SK-N-SH treated with all-trans-retinoic acid at 6 μM for 48 hours (cell line): ENCODE results near the gene AHCYL1.
A peak's percentile ranks its signal among the peaks of the same experiment; 100 is the strongest.

Source experiments
- ATAC-seq: fragments of 200-7000 bp; cut with Tn5 transposase; 3 replicates; pipeline ENCODE4 v1.9.1; 2020; ENCODE audit warnings: mild to moderate bottlenecking, moderate library complexity
- ARNTL ChIP-seq: fragments of 450-650 bp; formaldehyde crosslinking; IDR thresholded peaks from 2 replicates; pipeline ENCODE4 v1.5.0; 2020; ENCODE audit warnings: low read depth, mild to moderate bottlenecking, moderate library complexity, borderline replicate concordance
- BACH2 ChIP-seq: fragments of 250-450 bp; sonication (Bioruptor Pico); IDR thresholded peaks from 2 replicates; pipeline ENCODE4 v1.9.0; 2021; ENCODE audit warnings: mild to moderate bottlenecking, borderline replicate concordance
- CSDC2 ChIP-seq: fragments of 250-450 bp; sonication (Bioruptor Pico); IDR thresholded peaks from 2 replicates; pipeline ENCODE4 v1.5.0; 2020; ENCODE audit warnings: mild to moderate bottlenecking, moderate library complexity
- ESRRG ChIP-seq: fragments of 250-450 bp; sonication (Bioruptor Pico); IDR thresholded peaks from 2 replicates; pipeline ENCODE4 v1.6.1; 2021; ENCODE audit warnings: mild to moderate bottlenecking
- GLIS3 ChIP-seq: fragments of 250-450 bp; sonication (Bioruptor Pico); IDR thresholded peaks from 2 replicates; pipeline ENCODE4 v1.5.0; 2020; ENCODE audit warnings: mild to moderate bottlenecking, moderate library complexity
- ISL1 ChIP-seq: fragments of 250-450 bp; sonication (Bioruptor Pico); IDR thresholded peaks from 2 replicates; pipeline ENCODE4 v2.1.2; 2022; ENCODE audit warnings: mild to moderate bottlenecking, moderate library complexity
- OSR1 ChIP-seq: fragments of 250-450 bp; sonication (Bioruptor Pico); IDR thresholded peaks from 2 replicates; pipeline ENCODE4 v1.8.0; 2022; ENCODE audit warnings: moderate library complexity, mild to moderate bottlenecking, inconsistent platforms
- PATZ1 ChIP-seq: fragments of 250-450 bp; sonication (Bioruptor Pico); IDR thresholded peaks from 2 replicates; pipeline ENCODE4 v1.8.0; 2020; ENCODE audit warnings: mild to moderate bottlenecking, moderate library complexity, borderline replicate concordance
- POU6F1 ChIP-seq: fragments of 250-450 bp; sonication (Bioruptor Pico); IDR thresholded peaks from 2 replicates; pipeline ENCODE4 v1.8.0; 2021; ENCODE audit warnings: low read depth, mild to moderate bottlenecking, moderate library complexity, borderline replicate concordance
- PPARA ChIP-seq: fragments of 250-450 bp; sonication (Bioruptor Pico); IDR thresholded peaks from 2 replicates; pipeline ENCODE4 v1.5.0; 2020; ENCODE audit warnings: mild to moderate bottlenecking, borderline replicate concordance
- SNAI2 ChIP-seq: fragments of 250-450 bp; sonication (Bioruptor Pico); IDR thresholded peaks from 2 replicates; pipeline ENCODE4 v1.5.0; 2020; ENCODE audit warnings: mild to moderate bottlenecking, moderate library complexity
- TCF4 ChIP-seq: fragments of 250-450 bp; sonication (Bioruptor Pico); IDR thresholded peaks from 2 replicates; pipeline ENCODE4 v1.8.0; 2021; ENCODE audit warnings: mild to moderate bottlenecking, moderate library complexity, borderline replicate concordance
- TOX ChIP-seq: fragments of 250-450 bp; sonication (Bioruptor Pico); IDR thresholded peaks from 2 replicates; pipeline ENCODE4 v1.8.0; 2021; ENCODE audit warnings: mild to moderate bottlenecking, moderate library complexity, borderline replicate concordance
- TSHZ2 ChIP-seq: fragments of 250-450 bp; sonication (Bioruptor Pico); IDR thresholded peaks from 2 replicates; pipeline ENCODE4 v1.5.0; 2020; ENCODE audit warnings: mild to moderate bottlenecking, moderate library complexity
- ZC3H10 ChIP-seq: fragments of 250-450 bp; sonication (Bioruptor Pico); IDR thresholded peaks from 2 replicates; pipeline ENCODE4 v1.5.1; 2021; ENCODE audit warnings: mild to moderate bottlenecking, moderate library complexity
- ZFP3 ChIP-seq: fragments of 250-450 bp; sonication (Bioruptor Pico); IDR thresholded peaks from 2 replicates; pipeline ENCODE4 v1.5.0; 2020; ENCODE audit warnings: mild to moderate bottlenecking, moderate library complexity
- ZFP30 ChIP-seq: fragments of 450-650 bp; formaldehyde crosslinking; IDR thresholded peaks from 2 replicates; pipeline ENCODE4 v1.5.0; 2022; ENCODE audit warnings: mild to moderate bottlenecking, moderate library complexity
- ZNF565 ChIP-seq: fragments of 450-650 bp; formaldehyde crosslinking; conservative IDR thresholded peaks from 2 replicates; pipeline ENCODE4 v1.5.0; 2020; ENCODE audit warnings: low read depth, mild to moderate bottlenecking, moderate library complexity
- ZNF70 ChIP-seq: fragments of 450-650 bp; formaldehyde crosslinking; IDR thresholded peaks from 2 replicates; pipeline ENCODE4 v1.5.0; 2020; ENCODE audit warnings: mild to moderate bottlenecking, moderate library complexity
- ZNF8 ChIP-seq: fragments of 450-650 bp; formaldehyde crosslinking; IDR thresholded peaks from 2 replicates; pipeline ENCODE4 v1.5.0; 2020; ENCODE audit warnings: mild to moderate bottlenecking, moderate library complexity
- TF ChIP-seq, protein P1 (sequence below): fragments of 250-450 bp; sonication (Bioruptor Pico); IDR thresholded peaks from 2 replicates; pipeline ENCODE4 v1.5.1; 2021; ENCODE audit warnings: mild to moderate bottlenecking, moderate library complexity
- TF ChIP-seq, protein P2 (sequence below): fragments of 250-450 bp; sonication (Bioruptor Pico); IDR thresholded peaks from 2 replicates; pipeline ENCODE4 v1.5.1; 2020; ENCODE audit warnings: low read depth, mild to moderate bottlenecking, moderate library complexity

Gene AHCYL1

DNA sequence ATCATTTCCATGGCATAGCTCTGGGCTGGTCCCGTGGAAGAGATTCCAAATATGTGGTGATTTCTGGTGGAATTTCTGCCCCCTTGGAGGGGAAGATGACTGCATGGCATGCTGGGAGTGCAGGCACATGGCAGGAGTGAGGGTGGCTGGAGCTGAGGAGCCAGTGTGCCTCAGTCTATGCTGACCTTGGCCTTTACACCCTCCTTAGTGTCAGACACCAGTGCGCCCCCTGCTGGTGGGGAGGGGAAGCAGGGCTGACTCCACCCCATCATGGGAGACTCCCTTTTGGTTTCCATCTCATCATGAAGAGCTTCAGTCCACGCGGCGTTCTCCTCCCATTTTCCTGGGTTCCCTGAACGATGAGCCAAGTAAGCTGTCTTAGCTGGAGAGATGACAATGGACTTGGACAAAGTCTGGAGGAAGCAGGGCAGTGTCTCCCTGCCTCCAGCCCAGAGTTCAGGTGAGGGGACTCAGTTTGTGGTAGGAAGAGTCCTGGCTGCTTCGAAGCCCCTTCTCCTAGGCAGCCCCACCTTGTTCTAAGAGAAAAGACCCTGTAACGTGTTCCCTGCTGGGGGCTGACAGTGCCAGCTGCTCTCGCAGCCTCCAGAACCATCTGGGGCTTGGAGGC lies 75.6 kb downstream of the AHCYL1 start (continued):
- TF ChIP-seq, protein P1, sequence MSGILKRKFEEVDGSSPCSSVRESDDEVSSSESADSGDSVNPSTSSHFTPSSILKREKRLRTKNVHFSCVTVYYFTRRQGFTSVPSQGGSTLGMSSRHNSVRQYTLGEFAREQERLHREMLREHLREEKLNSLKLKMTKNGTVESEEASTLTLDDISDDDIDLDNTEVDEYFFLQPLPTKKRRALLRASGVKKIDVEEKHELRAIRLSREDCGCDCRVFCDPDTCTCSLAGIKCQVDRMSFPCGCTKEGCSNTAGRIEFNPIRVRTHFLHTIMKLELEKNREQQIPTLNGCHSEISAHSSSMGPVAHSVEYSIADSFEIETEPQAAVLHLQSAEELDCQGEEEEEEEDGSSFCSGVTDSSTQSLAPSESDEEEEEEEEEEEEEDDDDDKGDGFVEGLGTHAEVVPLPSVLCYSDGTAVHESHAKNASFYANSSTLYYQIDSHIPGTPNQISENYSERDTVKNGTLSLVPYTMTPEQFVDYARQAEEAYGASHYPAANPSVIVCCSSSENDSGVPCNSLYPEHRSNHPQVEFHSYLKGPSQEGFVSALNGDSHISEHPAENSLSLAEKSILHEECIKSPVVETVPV (CRISPR knock-in tag), result no peak

GRCh38 chr1:110060662-110061060 lies 76.1 kb downstream of the AHCYL1 start:
- TF ChIP-seq ISL1 (CRISPR knock-in tag), result no peak
- TF ChIP-seq TOX, result no peak
- no peak for TF ChIP-seq ZNF8 (CRISPR knock-in tag)
- no peak for TF ChIP-seq PATZ1 (CRISPR knock-in tag)
- TF ChIP-seq ZNF70 (CRISPR knock-in tag), result no peak
- TF ChIP-seq OSR1 (CRISPR knock-in tag), result no peak
- no peak for TF ChIP-seq ARNTL (CRISPR knock-in tag)
- TF ChIP-seq TSHZ2 (CRISPR knock-in tag), result no peak
- no peak for TF ChIP-seq BACH2 (CRISPR knock-in tag)
- no peak for TF ChIP-seq ZNF565
- TF ChIP-seq PPARA, result no peak
- ATAC-seq, result no peak

DNA sequence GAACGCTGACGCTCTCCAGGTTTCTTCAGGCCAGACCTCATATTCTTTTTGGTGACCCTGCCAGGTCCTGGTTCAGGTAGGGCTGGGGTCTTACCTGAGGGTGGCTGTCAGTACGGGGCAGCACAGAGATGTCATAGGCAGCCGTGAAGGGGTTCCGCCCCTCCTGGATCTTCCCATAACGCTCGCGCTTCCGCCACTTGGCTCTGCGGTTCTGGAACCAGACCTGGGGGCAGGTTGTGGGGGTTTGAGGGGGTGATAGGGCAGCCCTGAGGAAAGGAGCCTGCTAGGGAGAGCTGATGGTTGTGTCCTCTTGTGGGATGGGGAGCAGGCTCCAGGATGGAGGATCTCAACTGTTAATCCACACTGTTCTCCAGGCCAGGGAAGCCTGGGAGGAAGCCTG lies 76.8 kb downstream of the AHCYL1 start:
- ATAC-seq, result no peak
- TF ChIP-seq ZC3H10 (no peak), PPARA (no peak), OSR1 (CRISPR knock-in tag) (no peak)
- TF ChIP-seq, all 23 proteins: peak for 0

DNA sequence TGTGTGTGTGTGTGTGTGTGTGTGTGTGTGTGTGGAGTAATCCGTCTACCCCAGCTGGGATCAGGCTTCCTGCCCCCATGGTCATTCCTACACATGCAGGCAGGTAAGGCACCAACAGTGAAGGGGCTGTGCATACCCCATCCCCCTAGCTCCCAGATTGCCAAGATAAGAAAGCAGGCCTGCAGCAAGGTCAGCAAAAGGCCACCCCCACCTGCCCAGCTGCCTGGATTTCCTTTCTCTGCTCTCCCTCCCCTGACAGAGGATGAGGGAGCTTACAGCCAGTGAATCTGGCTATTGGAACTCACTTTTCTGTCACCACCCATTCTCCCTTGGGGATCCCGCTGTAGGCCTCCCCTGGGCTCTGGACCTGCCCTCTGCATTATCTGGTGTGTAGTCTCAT lies 78.0 kb downstream of the AHCYL1 start:
- no peak for ATAC-seq
- 0 out of 2 replicates have a peak, but pooled peaks have one; percentile 17 for TF ChIP-seq GLIS3 (CRISPR knock-in tag)
- TF ChIP-seq, protein P2, sequence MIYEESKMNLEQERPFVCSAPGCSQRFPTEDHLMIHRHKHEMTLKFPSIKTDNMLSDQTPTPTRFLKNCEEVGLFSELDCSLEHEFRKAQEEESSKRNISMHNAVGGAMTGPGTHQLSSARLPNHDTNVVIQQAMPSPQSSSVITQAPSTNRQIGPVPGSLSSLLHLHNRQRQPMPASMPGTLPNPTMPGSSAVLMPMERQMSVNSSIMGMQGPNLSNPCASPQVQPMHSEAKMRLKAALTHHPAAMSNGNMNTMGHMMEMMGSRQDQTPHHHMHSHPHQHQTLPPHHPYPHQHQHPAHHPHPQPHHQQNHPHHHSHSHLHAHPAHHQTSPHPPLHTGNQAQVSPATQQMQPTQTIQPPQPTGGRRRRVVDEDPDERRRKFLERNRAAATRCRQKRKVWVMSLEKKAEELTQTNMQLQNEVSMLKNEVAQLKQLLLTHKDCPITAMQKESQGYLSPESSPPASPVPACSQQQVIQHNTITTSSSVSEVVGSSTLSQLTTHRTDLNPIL (CRISPR knock-in tag), result no peak
- no peak for TF ChIP-seq OSR1 (CRISPR knock-in tag)
- TF ChIP-seq POU6F1 (CRISPR knock-in tag), result no peak
- TF ChIP-seq TSHZ2 (CRISPR knock-in tag), result peak; percentile 83; the same call in 1 of the 2 replicates
- TF ChIP-seq ISL1 (CRISPR knock-in tag), result no peak
- TF ChIP-seq ZFP3, result no peak
- peak; percentile 49; the same call in 1 of the 2 replicates for TF ChIP-seq PPARA
- TF ChIP-seq BACH2 (CRISPR knock-in tag), result no peak
- TF ChIP-seq ESRRG, result no peak
- TF ChIP-seq CSDC2 (CRISPR knock-in tag), result no peak
- no peak; the same call in 1 of the 2 replicates for TF ChIP-seq ZNF8 (CRISPR knock-in tag)
- TF ChIP-seq ZNF70 (CRISPR knock-in tag), result no peak; the same call in 1 of the 2 replicates
- TF ChIP-seq, protein P1 (CRISPR knock-in tag), result no peak
- TF ChIP-seq ZNF565, result 0 out of 2 replicates have a peak, but pooled peaks have one; percentile 27
- TF ChIP-seq ZFP30 (CRISPR knock-in tag), result no peak
- peak; percentile 70; the same call in 1 of the 2 replicates for TF ChIP-seq TCF4 (CRISPR knock-in tag)
- no peak for TF ChIP-seq ZC3H10
- peak; percentile 61; the same call in 1 of the 2 replicates for TF ChIP-seq SNAI2 (CRISPR knock-in tag)
